ENCODE measurements around the gene MGLL.

The MGLL gene

GRCh38 chr3:127811717-127812116, 10.6 kb downstream of the MGLL start:
- no peak overlapping the region for H3K27ac ChIP-seq
- TF ChIP-seq CTCF (conservative IDR thresholded peaks at IDR 0.05), result no peak
- TF ChIP-seq ZFX (IDR thresholded peaks at IDR 0.05), result no peak

- H3K27ac ChIP-seq, result no peak overlapping the region
- TF ChIP-seq CTCF (conservative IDR thresholded peaks at IDR 0.05) (no peak), ZFX (IDR thresholded peaks at IDR 0.05) (no peak)
These were observed 12.7 kb downstream of the MGLL start for GRCh38 chr3:127809611-127810010.

- TF ChIP-seq CTCF (conservative IDR thresholded peaks at IDR 0.05) (no peak), ZFX (IDR thresholded peaks at IDR 0.05) (no peak)
- H3K27ac ChIP-seq, result no peak overlapping the region
These were observed 13.1 kb downstream of the MGLL start for GRCh38 chr3:127809211-127809610.

- no peak overlapping the region for H3K27ac ChIP-seq
- no peak for TF ChIP-seq CTCF (conservative IDR thresholded peaks at IDR 0.05)
- TF ChIP-seq ZFX (IDR thresholded peaks at IDR 0.05), result no peak
These were observed 14.1 kb downstream of the MGLL start for GRCh38 chr3:127808197-127808596.

- no peak overlapping the region for H3K27ac ChIP-seq
- no peak for TF ChIP-seq CTCF (conservative IDR thresholded peaks at IDR 0.05)
- no peak for TF ChIP-seq ZFX (IDR thresholded peaks at IDR 0.05)
These were observed 17.1 kb downstream of the MGLL start for GRCh38 chr3:127805026-127805753.

GRCh38 chr3:127804141-127804540, 18.2 kb downstream of the MGLL start:
- H3K27ac ChIP-seq, result no peak overlapping the region
- TF ChIP-seq CTCF (conservative IDR thresholded peaks at IDR 0.05) (no peak), ZFX (IDR thresholded peaks at IDR 0.05) (no peak)

GRCh38 chr3:127803619-127804018, 18.7 kb downstream of the MGLL start:
- TF ChIP-seq ZFX (IDR thresholded peaks at IDR 0.05), result no peak
- TF ChIP-seq CTCF (conservative IDR thresholded peaks at IDR 0.05), result no peak
- H3K27ac ChIP-seq, result no peak overlapping the region

All from C4-2B (cell line).